ENCODE data around the gene PRR15L. TPM values are rescaled to one million over a fixed set of nuclear protein-coding genes. Genes with fewer than 3 reads are reported as not detected.

Gene PRR15L
- total RNA-seq, 1 experiment from 2014 or later: 0.18 TPM

Other genes starting within 250 kb of the PRR15L start
- gene TBX21, start 224.6 kb downstream of the PRR15L start, total RNA-seq (2021; ENCODE audit: unreplicated experiment): 0.10 TPM
- 9.1 TPM for gene OSBPL7, start 136.1 kb downstream of the PRR15L start, total RNA-seq (2021; ENCODE audit: unreplicated experiment)
- gene MRPL10, start 126.3 kb downstream of the PRR15L start, total RNA-seq (2021; ENCODE audit: unreplicated experiment): 41.9 TPM
- 1.9 TPM for gene LRRC46, start 126.2 kb downstream of the PRR15L start, total RNA-seq (2021; ENCODE audit: unreplicated experiment)
- gene SCRN2, start 116.6 kb downstream of the PRR15L start, total RNA-seq (2021; ENCODE audit: unreplicated experiment): 34.9 TPM
- 4.0 TPM for gene SP6, start 106.7 kb downstream of the PRR15L start, total RNA-seq (2021; ENCODE audit: unreplicated experiment)
- gene SP2, start 61.6 kb downstream of the PRR15L start, total RNA-seq (2021; ENCODE audit: unreplicated experiment): 25.6 TPM
- gene PNPO, start 16.3 kb downstream of the PRR15L start, total RNA-seq (2021; ENCODE audit: unreplicated experiment): 20.1 TPM
- gene CDK5RAP3, start 13.2 kb upstream of the PRR15L start, total RNA-seq (2021; ENCODE audit: unreplicated experiment): 193 TPM
- gene COPZ2, start 79.9 kb upstream of the PRR15L start, total RNA-seq (2021; ENCODE audit: unreplicated experiment): 5.4 TPM
- 210 TPM for gene NFE2L1, start 90.5 kb upstream of the PRR15L start, total RNA-seq (2021; ENCODE audit: unreplicated experiment)
- gene CBX1, start 143.6 kb upstream of the PRR15L start, total RNA-seq (2021; ENCODE audit: unreplicated experiment): 157 TPM
- 28.1 TPM for gene SNX11, start 149.9 kb upstream of the PRR15L start, total RNA-seq (2021; ENCODE audit: unreplicated experiment)

All from Panc1 (cell line).